Parathyroid adenoma (tissue), 2 donors: ENCODE results near the gene UBXN11.

ENCODE experiments used
- H2AFZ ChIP-seq: fragments of 300-600 bp; sonication (generic); one replicate; pipeline ENCODE4 v1.7.0; 2017; ENCODE audit warnings: antibody characterized with exemption, mild to moderate bottlenecking
- H3K27ac ChIP-seq: fragments of 300-600 bp; sonication (generic); one replicate; pipeline ENCODE4 v1.7.0; 2017
- H3K27me3 ChIP-seq: fragments of 300-600 bp; sonication (generic); one replicate; pipeline ENCODE4 v1.7.0; 2017; ENCODE audit warnings: low read length; ENCODE audit not compliant: control insufficient read depth, insufficient read depth
- H3K36me3 ChIP-seq: fragments of 300-600 bp; sonication (generic); one replicate; pipeline ENCODE4 v1.7.0; 2017; ENCODE audit warnings: low read length; ENCODE audit not compliant: control insufficient read depth, insufficient read depth
- H3K4me1 ChIP-seq: fragments of 300-600 bp; sonication (generic); one replicate; pipeline ENCODE4 v1.7.0; 2017; ENCODE audit warnings: control low read depth
- H3K4me2 ChIP-seq: fragments of 300-600 bp; sonication (generic); one replicate; pipeline ENCODE4 v1.7.0; 2017; ENCODE audit warnings: low read length
- H3K4me3 ChIP-seq: fragments of 300-600 bp; sonication (generic); one replicate; pipeline ENCODE4 v1.7.0; 2017; ENCODE audit warnings: low read depth, low read length
- H3K79me2 ChIP-seq: fragments of 300-600 bp; sonication (generic); one replicate; pipeline ENCODE4 v1.7.0; 2017; ENCODE audit warnings: control low read depth
- H3K9ac ChIP-seq: fragments of 300-600 bp; sonication (generic); one replicate; pipeline ENCODE4 v1.7.0; 2017; ENCODE audit warnings: mild to moderate bottlenecking
- H3K9me3 ChIP-seq: fragments of 300-600 bp; sonication (generic); one replicate; pipeline ENCODE4 v1.7.0; 2017; ENCODE audit warnings: low read length; ENCODE audit not compliant: control insufficient read depth
- CTCF ChIP-seq: fragments of 300-600 bp; sonication (generic); IDR thresholded peaks from one replicate; pipeline ENCODE4 v1.7.0; 2017; ENCODE audit warnings: antibody characterized with exemption, mild to moderate bottlenecking
- donor health status: primary hyperparathyroidism.

The UBXN11 gene

DNA sequence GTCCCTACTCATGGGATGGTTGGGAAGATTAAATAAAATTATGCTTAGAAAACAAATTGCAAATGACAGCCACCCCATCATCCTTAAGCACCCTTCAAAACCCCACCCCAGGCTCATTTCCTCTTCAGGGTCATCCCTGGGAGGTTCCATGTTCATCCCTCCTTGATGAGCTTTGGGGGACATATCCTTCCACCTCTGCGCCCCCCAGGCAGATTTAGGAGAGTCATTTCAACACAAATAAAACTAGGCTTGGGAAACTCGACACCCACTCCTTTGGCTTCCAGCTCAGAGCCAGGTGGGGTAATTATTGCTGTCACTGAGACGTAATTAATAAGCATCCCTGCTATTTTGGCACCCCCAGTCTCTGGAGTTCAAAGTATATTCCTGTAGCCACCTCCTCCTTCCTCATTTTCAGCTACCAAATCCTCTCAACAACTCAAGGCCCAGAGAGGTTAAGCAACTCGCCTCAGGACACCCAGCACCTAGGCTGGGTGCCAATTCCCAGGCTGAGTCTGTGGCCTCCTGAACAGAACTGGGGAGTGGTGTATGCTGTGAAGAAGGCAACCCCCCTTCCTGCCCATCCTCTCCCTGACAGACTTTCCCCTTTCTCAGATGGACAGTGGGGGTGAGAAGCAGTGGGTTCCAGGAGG lies 46.9 kb upstream of the UBXN11 start:
- no peaks in the 10 kb centered on the region for H3K4me1 ChIP-seq
- H3K79me2 ChIP-seq: no peaks in the 10 kb centered on the region
- H3K36me3 ChIP-seq: no peaks in the 10 kb centered on the region
- H3K4me2 ChIP-seq: no peak overlapping the region
- H3K27ac ChIP-seq: no peak overlapping the region
- no peak overlapping the region for H3K9ac ChIP-seq
- no peak overlapping the region for H3K4me3 ChIP-seq
- no peaks in the 10 kb centered on the region for H3K9me3 ChIP-seq
- H2AFZ ChIP-seq: no peak overlapping the region
- TF ChIP-seq CTCF: no peak
- no peaks in the 10 kb centered on the region for H3K27me3 ChIP-seq

DNA sequence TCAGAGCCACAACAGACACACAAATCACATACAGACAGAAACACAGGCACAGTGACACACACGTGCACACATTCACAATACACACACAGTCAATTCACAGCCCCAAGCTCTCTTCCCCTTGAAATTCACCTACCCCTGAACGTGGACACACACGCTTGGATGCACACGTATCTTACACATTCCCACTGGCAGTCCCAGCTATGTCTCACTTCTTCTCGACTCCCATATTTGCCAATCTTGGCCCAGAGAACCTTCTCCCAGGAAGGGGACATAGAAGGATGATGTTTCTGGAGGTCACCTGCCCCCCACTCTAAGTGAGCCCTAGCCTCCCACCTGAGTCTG lies 45.9 kb upstream of the UBXN11 start:
- no peaks in the 10 kb centered on the region for H3K27me3 ChIP-seq
- H3K27ac ChIP-seq: no peak overlapping the region
- no peaks in the 10 kb centered on the region for H3K79me2 ChIP-seq
- H3K4me1 ChIP-seq: no peaks in the 10 kb centered on the region
- no peaks in the 10 kb centered on the region for H3K9me3 ChIP-seq
- no peak overlapping the region for H3K4me2 ChIP-seq
- no peak for TF ChIP-seq CTCF
- no peak overlapping the region for H3K9ac ChIP-seq
- no peak overlapping the region for H2AFZ ChIP-seq
- H3K4me3 ChIP-seq: no peak overlapping the region
- no peaks in the 10 kb centered on the region for H3K36me3 ChIP-seq

- Histone ChIP-seq H3K4me3 (no peak overlapping the region), H3K4me2 (no peak overlapping the region), H3K9me3 (no peaks in the 10 kb centered on the region), H3K4me1 (no peaks in the 10 kb centered on the region), H3K9ac (no peak overlapping the region), H3K79me2 (no peaks in the 10 kb centered on the region), H3K27me3 (no peaks in the 10 kb centered on the region), H2AFZ (no peak overlapping the region), H3K36me3 (no peaks in the 10 kb centered on the region), H3K27ac (no peak overlapping the region)
- no peak for TF ChIP-seq CTCF
Observed at GRCh38 chr1:26351590-26352337, 45.3 kb upstream of the UBXN11 start.

DNA sequence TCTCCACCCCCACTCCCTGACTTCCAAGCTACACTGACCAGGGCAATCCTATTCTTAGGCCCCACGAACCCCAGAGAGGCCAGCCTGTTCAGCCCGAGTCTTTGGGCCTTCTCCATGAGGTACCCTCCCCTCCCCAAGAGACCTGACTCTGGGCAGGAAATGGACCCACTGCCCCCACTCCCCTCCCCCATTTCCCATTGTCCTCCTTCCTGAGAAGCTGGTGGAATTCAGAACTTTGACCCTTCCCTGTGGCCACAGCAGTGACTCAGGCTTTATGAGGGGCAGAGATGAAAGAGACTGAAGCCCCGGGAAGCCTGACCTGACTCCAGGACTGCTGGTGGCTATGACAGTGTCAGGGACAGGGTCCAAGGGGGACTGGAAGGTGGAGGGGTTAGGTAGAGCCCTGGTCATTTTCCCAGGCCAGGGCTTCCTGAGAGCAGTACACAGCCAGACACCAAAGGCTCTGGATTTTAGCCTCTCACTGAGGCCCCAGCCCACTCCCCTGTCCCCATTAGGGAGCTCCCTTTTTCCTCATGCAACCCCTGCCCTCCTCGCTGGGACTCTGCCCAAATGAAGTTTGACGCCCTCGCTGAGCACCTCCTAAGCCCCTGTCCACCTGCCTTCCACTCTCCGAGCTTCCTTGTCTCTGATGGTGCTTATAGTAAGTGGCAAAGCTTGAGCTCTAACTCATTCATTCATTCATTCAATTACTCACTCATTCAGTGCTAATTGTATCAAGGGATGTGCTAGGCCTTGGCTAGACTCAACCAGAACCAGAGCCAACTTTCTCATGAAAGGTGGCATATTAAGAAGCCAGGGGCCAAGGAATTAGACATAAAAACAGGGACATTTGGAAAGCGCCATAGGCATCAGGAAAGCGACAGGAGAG lies 44.5 kb upstream of the UBXN11 start:
- Histone ChIP-seq H3K4me3 (no peak overlapping the region), H3K9ac (no peak overlapping the region), H3K27ac (no peak overlapping the region), H3K4me2 (no peak overlapping the region), H3K27me3 (no peaks in the 10 kb centered on the region), H3K36me3 (no peaks in the 10 kb centered on the region), H2AFZ (no peak overlapping the region), H3K9me3 (no peaks in the 10 kb centered on the region), H3K79me2 (no peaks in the 10 kb centered on the region), H3K4me1 (no peaks in the 10 kb centered on the region)
- TF ChIP-seq CTCF: no peak
